Osteocyte (in vitro differentiated cells): ENCODE measurements around the gene AKAP13. TPM values are rescaled to one million over a fixed set of nuclear protein-coding genes. Genes with fewer than 3 reads are reported as not detected.

Experiments used
- DNase-seq: peaks from one replicate; pipeline ENCODE4 v3.0.0; 2021; ENCODE audit warnings: mixed read lengths; ENCODE audit not compliant: unreplicated experiment; ENCODE audit errors: extremely low spot score
- H3K27ac Mint-ChIP-seq: one replicate; pipeline ENCODE4 v1.8.0; 2021; ENCODE audit warnings: mild to moderate bottlenecking, mixed read lengths; ENCODE audit not compliant: unreplicated experiment
- H3K27me3 Mint-ChIP-seq: one replicate; pipeline ENCODE4 v1.8.0; 2021; ENCODE audit warnings: mixed read lengths; ENCODE audit not compliant: unreplicated experiment
- H3K36me3 Mint-ChIP-seq: one replicate; pipeline ENCODE4 v1.8.0; 2021; ENCODE audit warnings: mixed read lengths; ENCODE audit not compliant: unreplicated experiment
- H3K4me1 Mint-ChIP-seq: one replicate; pipeline ENCODE4 v1.8.0; 2021; ENCODE audit warnings: mixed read lengths; ENCODE audit not compliant: unreplicated experiment
- H3K4me3 Mint-ChIP-seq: one replicate; pipeline ENCODE4 v1.8.0; 2021; ENCODE audit warnings: mild to moderate bottlenecking, moderate library complexity, mixed read lengths; ENCODE audit not compliant: unreplicated experiment
- H3K9me3 Mint-ChIP-seq: one replicate; pipeline ENCODE4 v1.8.0; 2021; ENCODE audit warnings: mixed read lengths; ENCODE audit not compliant: unreplicated experiment
- CTCF ChIP-seq: fragments of 200-600 bp; sonication (generic); IDR thresholded peaks from 2 replicates; pipeline ENCODE4 v1.5.0; 2021; ENCODE audit warnings: antibody characterized with exemption, mild to moderate bottlenecking, moderate library complexity
- total RNA-seq: library from RNA; stranded (reverse); gene quantifications from 2 replicates; pipeline ENCODE4 v1.2.1, GENCODE V29; 2021

The AKAP13 gene
- total RNA-seq, 1 donor from 2014 or later = 146 TPM

DNA sequence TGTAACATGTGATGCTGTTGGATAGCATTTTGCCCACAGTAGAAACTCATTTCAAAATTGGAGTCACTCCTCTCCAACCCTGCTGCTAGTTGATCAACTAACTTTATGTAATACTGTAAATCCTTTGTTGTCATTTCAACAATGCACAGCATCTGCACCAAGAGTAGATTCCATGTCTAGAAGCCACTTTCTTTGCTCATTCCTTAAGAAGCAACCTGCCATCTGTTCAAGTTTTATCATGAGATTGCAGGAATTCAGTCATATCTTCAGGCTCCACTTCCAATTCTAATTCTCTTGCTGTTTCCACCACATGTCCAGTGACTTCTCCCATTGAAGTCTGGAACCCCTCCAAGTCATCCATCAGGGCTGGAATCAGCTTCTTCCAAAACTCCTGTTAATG, 42.9 kb downstream of the AKAP13 start:
- Mint-ChIP-seq H3K9me3 (no peaks in the 10 kb centered on the region), H3K4me1 (peaks cover 57% of the 10 kb centered on the region), H3K4me3 (no peak overlapping the region), H3K27ac (no peak overlapping the region), H3K36me3 (peaks cover 2% of the 10 kb centered on the region), H3K27me3 (no peaks in the 10 kb centered on the region)
- no peak for DNase-seq
- TF ChIP-seq CTCF = no peak

GRCh38 chr15:85424154-85424553, 43.8 kb downstream of the AKAP13 start:
- Mint-ChIP-seq H3K4me3 (no peak overlapping the region), H3K27ac (no peak overlapping the region), H3K4me1 (peaks cover 61% of the 10 kb centered on the region), H3K27me3 (no peaks in the 10 kb centered on the region), H3K9me3 (no peaks in the 10 kb centered on the region), H3K36me3 (peaks cover 2% of the 10 kb centered on the region)
- no peak for TF ChIP-seq CTCF
- no peak for DNase-seq

DNA sequence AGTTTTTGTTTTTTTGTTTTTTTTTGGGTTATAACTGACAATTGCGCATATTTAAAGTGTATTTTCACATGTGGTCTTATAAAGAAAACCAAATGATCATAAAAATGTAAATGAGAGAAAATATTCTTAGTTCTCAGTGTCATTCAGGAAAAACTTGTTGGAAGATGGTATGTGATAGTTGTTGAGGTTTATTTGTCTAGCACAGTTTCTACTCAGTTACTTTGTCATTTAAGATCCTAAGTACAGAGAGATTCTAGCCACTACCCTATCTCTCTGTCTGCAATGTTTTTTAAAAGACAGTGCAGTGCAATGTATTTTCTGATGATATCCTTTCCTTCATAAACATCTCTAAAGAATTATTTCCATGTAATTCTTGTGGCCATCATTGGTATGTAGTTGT, 46.1 kb downstream of the AKAP13 start:
- H3K9me3 Mint-ChIP-seq = no peaks in the 10 kb centered on the region
- no peaks in the 10 kb centered on the region for H3K27me3 Mint-ChIP-seq
- no peaks in the 10 kb centered on the region for H3K36me3 Mint-ChIP-seq
- DNase-seq = no peak
- no peak overlapping the region for H3K4me3 Mint-ChIP-seq
- H3K27ac Mint-ChIP-seq = no peak overlapping the region
- TF ChIP-seq CTCF = no peak
- H3K4me1 Mint-ChIP-seq = peaks cover 46% of the 10 kb centered on the region

DNA sequence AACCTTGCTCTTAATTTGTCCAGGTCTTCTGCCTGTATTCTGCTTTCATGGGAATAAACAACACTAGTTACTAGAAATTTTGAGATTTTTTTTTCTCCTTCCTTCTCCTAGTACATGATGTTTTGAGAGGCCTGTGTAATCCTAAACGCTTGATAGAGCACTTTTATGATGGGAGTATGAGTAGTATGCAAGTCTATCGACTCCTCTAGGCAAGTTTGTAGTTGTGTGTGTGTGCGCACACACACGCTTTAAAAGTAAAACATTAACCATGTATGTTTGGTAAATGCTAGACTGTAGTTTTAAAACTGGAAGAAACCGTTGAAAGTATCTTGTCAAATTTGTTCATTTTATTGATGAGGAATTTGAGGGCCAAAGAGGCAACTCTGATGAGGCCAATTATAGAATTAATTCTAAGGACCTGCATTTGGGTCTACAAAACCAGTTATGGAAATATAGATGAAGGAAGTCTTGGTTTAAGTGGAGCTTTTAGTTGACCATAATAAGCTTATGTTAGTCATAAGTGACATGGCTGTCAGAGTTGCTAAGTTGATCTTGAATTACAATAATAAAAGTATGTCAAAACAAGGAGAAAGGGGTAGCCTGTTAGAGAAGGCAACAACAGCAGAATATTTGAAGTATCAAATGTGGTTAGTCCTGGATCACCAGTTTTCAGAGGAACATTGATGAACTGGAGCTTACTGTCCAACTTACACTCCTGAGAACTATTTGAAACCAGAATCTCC, 47.1 kb downstream of the AKAP13 start:
- Mint-ChIP-seq H3K4me3 (no peak overlapping the region), H3K27me3 (no peaks in the 10 kb centered on the region), H3K4me1 (peaks cover 48% of the 10 kb centered on the region), H3K9me3 (no peaks in the 10 kb centered on the region), H3K36me3 (no peaks in the 10 kb centered on the region), H3K27ac (peak overlapping the region; percentile 31)
- TF ChIP-seq CTCF = no peak
- no peak for DNase-seq

GRCh38 chr15:85429522-85429921, 49.1 kb downstream of the AKAP13 start:
- Mint-ChIP-seq H3K36me3 (no peaks in the 10 kb centered on the region), H3K27me3 (no peaks in the 10 kb centered on the region)

More at GRCh38 chr15:85429522-85429921, 49.1 kb downstream of the AKAP13 start:
- Mint-ChIP-seq H3K27ac (no peak overlapping the region), H3K4me1 (peaks cover 45% of the 10 kb centered on the region), H3K9me3 (no peaks in the 10 kb centered on the region), H3K4me3 (no peak overlapping the region)
- no peak for TF ChIP-seq CTCF
- no peak for DNase-seq
